NCI-H2107 treated with DMSO at 0.1 percent for 48 hours (cell line): ENCODE measurements around the gene PRRG4.
"Not testable (repeated sequence)": the region's sequence is repeated elsewhere in the genome, so short reads cannot be mapped to it uniquely, and the experiment has no call there.

Experiments used
- DNase-seq: peaks from one replicate; lab custom pipeline; 2025; ENCODE audit not compliant: unreplicated experiment; lab: John Stamatoyannopoulos, UW

The PRRG4 gene

GRCh38 chr11:32830413-32830738 is 649 bp downstream of the PRRG4 start:
- no peak for DNase-seq

- no peak for DNase-seq
These were observed 1.1 kb downstream of the PRRG4 start for GRCh38 chr11:32830796-32831195.

DNA sequence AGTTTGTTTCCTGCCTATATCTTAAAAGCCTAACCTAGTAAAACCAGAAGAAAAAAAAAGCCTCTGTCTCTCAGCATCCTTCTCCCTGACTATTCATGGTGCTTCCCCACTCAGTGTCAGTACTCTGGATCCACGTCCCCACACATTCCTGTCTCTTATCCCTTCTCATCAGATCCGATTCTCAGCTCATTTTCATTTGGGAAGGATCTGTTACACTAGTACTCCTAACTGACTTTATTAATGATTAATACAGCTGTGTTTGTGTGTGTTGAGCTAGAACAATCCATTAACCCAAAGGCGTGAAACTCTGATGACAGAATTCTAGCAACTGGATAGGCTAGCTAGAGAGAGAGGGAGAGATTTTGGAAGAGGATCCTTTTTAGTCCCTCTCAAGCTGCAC is 1.5 kb downstream of the PRRG4 start:
- DNase-seq, result no peak

DNA sequence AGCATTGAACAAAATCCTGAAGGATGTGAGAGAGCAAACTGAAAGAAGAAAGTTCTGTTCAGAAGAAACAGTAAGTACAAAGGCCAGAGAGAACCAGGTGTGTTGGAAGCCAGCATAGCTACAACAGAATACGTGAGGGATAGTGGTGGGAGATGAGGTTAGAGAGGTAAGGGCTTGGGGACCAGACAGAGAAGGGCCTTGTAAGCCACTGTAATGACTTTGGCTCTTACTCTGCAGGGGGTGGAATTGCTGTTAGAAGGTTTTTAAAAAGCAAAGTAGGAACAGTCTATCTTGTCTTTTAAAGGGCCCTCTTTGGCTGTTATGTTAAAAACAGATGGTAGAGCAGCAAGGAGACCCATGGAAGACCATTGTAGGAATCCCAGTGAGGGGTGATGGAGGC is 4.2 kb downstream of the PRRG4 start:
- no peak for DNase-seq

GRCh38 chr11:32836946-32837345 is 7.2 kb downstream of the PRRG4 start:
- no peak for DNase-seq

DNA sequence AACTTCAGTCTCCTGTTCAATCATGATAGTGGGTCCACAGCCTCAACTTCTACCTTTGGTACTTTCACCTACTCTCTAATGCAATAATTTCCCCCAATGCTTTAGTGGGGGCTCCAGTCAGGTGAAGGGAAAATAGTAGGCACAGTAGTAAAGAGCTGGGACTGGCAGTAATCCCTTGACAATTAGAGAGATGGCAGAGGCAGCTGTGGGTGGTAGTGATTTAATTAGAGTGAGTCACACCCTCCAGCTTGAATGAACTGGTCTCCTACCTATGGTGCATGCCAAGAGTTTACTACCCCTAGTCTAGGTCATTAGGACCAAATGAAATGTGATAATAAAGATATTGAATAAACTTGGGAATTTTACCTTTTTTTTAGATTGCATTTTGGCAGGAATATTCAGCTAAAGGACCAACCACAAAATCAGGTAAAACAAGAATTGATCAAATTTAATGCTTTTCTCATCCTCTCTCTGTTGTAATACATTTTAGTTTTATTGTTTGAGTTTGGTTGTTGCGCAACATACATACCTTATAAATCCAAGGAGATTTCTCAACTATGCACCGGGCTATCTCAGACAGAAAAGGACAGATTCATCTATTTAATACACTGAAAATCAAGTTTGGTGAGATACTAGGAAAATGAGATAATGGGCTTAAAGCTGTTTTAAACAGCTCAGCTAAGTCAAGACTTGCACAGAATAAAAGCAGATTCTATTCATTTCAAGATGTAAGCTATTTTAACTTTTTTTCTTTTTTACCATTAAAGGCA is 9.0 kb downstream of the PRRG4 start:
- no peak for DNase-seq

GRCh38 chr11:32839308-32839707 is 9.6 kb downstream of the PRRG4 start:
- no peak for DNase-seq

GRCh38 chr11:32840587-32840986 is 10.9 kb downstream of the PRRG4 start:
- no peak for DNase-seq

GRCh38 chr11:32843544-32843943 is 13.8 kb downstream of the PRRG4 start:
- DNase-seq, result no peak

DNA sequence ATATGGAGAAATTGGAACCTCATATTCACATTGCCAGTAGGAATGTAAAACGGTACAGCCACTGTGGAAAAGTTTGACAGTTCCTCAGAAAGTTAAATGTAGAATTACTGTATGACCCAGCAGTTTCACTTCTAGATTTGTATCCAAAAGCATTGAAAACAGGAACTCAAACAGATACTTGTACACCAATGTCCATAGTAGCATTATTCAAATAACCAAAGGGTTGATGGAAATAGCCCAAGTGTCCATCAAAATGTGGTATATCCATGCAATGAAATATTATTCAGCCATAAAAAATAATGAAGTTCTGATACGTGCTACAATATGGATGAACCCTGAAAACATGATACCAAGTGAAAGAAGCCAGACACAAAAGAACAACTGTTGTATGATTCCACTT is 17.8 kb downstream of the PRRG4 start:
- no peak for DNase-seq

- DNase-seq, result no peak
These were observed 20.0 kb downstream of the PRRG4 start for GRCh38 chr11:32849761-32850160.

DNA sequence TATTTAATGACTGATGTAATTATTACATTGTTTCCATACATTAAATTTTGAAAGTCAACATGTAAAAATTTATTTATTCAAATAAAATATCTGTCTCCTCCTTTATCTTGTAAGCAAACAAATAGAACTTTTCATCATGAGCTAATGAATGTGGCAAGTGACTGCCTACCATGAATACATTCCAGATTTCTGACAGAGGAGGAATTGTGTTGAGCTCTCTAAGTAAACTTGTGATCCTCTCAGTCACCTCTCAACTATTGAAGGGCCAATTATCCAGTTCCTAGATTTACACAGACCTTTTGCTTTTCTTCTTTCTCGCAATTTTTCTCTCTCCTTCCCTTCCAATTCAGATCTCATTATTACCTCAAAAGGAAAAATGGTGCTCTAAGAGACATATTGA is 21.5 kb downstream of the PRRG4 start:
- DNase-seq, result no peak

DNA sequence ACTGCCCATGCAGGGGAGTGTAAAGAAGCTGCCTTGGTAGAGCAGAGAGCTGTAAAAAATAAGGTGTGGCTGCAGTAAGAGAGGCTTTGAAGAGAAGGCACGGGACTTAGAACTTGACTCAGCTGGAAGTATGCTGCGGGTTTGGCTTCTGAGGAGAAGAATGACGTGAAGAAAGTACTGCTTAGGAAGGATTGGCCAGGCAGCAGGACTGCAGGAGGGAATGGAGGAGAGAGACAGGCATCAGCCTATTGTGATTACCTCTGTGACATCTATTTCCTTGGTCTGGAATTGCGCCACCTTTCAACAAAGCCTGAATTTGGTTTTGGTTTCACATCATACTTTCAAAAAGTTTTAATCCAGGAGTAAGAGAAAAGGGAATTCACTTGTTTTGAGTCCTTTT is 22.5 kb downstream of the PRRG4 start:
- DNase-seq, result no peak

- no peak for DNase-seq
These were observed 25.9 kb downstream of the PRRG4 start for GRCh38 chr11:32855601-32856000.

- no peak for DNase-seq
These were observed 29.0 kb downstream of the PRRG4 start for GRCh38 chr11:32858731-32859130.

DNA sequence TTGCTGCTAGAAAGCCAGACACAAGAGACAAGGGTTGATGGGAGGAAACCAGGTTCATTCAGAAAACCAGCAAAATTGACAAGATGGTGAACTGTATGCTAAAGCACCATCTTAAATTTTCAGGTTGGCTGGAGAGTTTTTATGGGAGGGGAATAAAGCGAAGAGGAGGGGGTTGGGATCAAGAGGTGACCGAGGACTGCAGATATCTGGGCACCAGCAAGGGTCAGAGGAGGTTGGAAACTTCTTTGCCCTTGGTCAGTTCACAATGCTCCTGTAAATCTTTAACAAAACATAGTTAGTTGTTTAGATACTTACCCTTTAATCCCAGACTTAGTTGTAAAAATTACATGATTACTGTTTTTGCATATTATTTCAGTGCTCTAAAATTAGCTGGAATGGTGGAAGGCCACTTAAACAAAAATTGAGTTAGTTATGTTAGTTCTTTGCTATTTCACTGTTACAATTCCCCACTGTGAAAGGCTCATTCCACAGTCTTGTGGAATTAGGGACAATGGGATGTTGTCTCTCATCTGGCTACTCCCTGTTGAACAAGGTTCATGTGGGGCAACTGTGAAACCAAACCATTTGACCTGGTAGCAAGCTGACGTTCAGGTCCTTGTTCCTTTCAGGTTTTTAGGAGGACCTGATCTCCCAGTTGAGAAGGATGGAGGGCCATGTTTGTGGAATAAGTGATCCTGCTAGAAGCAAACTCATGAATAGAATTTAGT is 32.3 kb downstream of the PRRG4 start:
- no peak for DNase-seq

GRCh38 chr11:32864555-32864954 is 34.8 kb downstream of the PRRG4 start:
- no peak for DNase-seq

- DNase-seq, result not testable (repeated sequence)
These were observed 39.0 kb downstream of the PRRG4 start for GRCh38 chr11:32868752-32869151.

DNA sequence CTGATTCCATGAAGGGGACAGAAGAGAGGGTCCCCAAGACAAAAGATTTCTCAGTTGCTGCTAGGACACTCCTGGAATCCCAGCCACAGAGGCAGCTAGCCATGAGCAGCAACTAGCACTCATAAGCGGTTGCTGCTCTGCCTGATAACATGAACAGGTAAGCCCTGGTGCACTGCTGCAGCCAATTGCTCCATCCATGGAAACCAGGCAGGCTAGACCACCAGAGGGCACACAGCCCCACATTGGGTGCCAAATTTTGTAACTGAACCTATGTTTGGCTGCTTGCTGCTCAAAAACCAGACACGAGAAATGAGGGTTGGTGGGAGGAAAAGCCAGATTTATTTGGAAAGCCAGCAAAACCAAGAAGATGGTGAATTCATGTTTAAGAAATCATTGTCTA is 40.9 kb downstream of the PRRG4 start:
- DNase-seq, result no peak

DNA sequence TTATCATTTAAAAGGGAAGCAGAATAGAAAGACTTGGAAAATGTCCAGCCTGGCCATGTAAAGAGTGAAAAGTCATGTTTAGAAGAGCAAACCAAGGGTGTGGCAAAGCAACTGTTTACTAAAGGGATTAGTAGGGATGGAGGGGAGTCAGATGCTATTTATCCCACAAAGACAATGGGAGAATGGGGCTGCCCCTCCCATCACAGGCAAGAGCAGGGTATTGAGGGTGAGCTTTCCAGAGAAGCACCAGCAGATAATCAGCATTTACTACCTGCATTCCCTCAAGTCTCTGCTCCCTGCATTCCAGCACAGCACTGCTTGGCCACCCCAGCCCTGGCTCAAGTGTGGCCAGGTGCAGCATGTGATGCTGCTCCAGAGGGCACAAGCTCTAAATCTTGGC is 44.4 kb downstream of the PRRG4 start:
- DNase-seq, result no peak

DNA sequence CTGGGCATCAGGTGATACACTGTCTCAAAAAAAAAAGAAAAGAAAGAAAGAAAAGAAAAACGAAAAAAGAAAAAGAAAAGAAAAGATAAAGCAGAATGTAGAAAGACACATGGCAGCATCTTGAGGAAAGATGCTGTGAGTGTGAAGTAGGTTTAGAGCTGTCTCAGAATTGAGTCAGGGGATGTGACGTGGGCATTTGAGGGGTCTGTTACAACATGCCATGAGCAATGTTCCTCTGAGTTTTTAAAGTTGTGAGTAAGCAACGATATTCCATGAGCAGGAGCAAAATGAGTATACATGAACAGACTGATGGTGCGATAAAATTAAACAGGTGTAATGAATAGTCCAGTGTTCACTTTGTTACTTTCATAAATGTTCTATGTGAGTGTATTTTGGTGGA is 51.6 kb downstream of the PRRG4 start:
- no peak for DNase-seq

GRCh38 chr11:32883421-32883820 is 53.7 kb downstream of the PRRG4 start:
- no peak for DNase-seq

- no peak for DNase-seq
These were observed 54.3 kb downstream of the PRRG4 start for GRCh38 chr11:32884023-32884422.
